ENCODE results near the gene GPRIN3. TPM values are rescaled to one million over a fixed set of nuclear protein-coding genes. Genes with fewer than 3 reads are reported as not detected.
"Not testable (repeated sequence)": the region's sequence is repeated elsewhere in the genome, so short reads cannot be mapped to it uniquely, and the experiment has no call there.

Gene GPRIN3
- total RNA-seq, 1 experiment from 2014 or later: not detected

- no peak for DNase-seq (ENCODE audit: unreplicated experiment)
- ChIA-PET POLR2A (interaction anchor here (1.2 kb wide), 1 partner anchor 16 kb away, joined by 3 read pairs; no protein-coding TSS in a partner anchor), CTCF (no interaction called here)
- no peaks in the 10 kb centered on the region for H3K36me3 Mint-ChIP-seq (ENCODE audit: insufficient read depth, unreplicated experiment)
- no peak overlapping the region for H3K27ac Mint-ChIP-seq (ENCODE audit: low read depth, unreplicated experiment)
- no peaks in the 10 kb centered on the region for H3K9me3 Mint-ChIP-seq (ENCODE audit: unreplicated experiment)
- intact Hi-C loops (cut with micrococcal nuclease): no loop called here
- no peaks in the 10 kb centered on the region for H3K27me3 Mint-ChIP-seq (ENCODE audit: insufficient read depth, unreplicated experiment)
- BruUV-seq (replicated peaks): no TSS peak
- H3K4me1 Mint-ChIP-seq (ENCODE audit: insufficient read depth, unreplicated experiment): peaks cover 17% of the 10 kb centered on the region
- TF ChIP-seq CTCF (IDR thresholded peaks at IDR 0.05; ENCODE audit: unreplicated experiment): no peak
- no peak overlapping the region for H3K4me3 Mint-ChIP-seq (ENCODE audit: unreplicated experiment)
Measured at GRCh38 chr4:89316211-89316610, 8.6 kb upstream of the GPRIN3 start.

- peak; percentile 33 for DNase-seq (ENCODE audit: unreplicated experiment)
- intact Hi-C loops (cut with micrococcal nuclease): no loop called here
- H3K27ac Mint-ChIP-seq (ENCODE audit: low read depth, unreplicated experiment): no peak overlapping the region
- no TSS peak for BruUV-seq (replicated peaks)
- no peaks in the 10 kb centered on the region for H3K27me3 Mint-ChIP-seq (ENCODE audit: insufficient read depth, unreplicated experiment)
- no peaks in the 10 kb centered on the region for H3K9me3 Mint-ChIP-seq (ENCODE audit: unreplicated experiment)
- H3K4me3 Mint-ChIP-seq (ENCODE audit: unreplicated experiment): no peak overlapping the region
- no peaks in the 10 kb centered on the region for H3K36me3 Mint-ChIP-seq (ENCODE audit: insufficient read depth, unreplicated experiment)
- CTCF ChIA-PET: interaction anchor here (0.7 kb wide), 1 partner anchor 54 kb away, joined by 4 read pairs; no protein-coding TSS in a partner anchor
- no peak for TF ChIP-seq CTCF (IDR thresholded peaks at IDR 0.05; ENCODE audit: unreplicated experiment)
- POLR2A ChIA-PET: interaction anchor here (0.7 kb wide), 1 partner anchor 11 kb away, joined by 4 read pairs; no protein-coding TSS in a partner anchor
- peaks cover 17% of the 10 kb centered on the region for H3K4me1 Mint-ChIP-seq (ENCODE audit: insufficient read depth, unreplicated experiment)
Measured at GRCh38 chr4:89314291-89314690, 6.7 kb upstream of the GPRIN3 start.

GRCh38 chr4:89312066-89312465, 4.5 kb upstream of the GPRIN3 start:
- Mint-ChIP-seq H3K36me3 (ENCODE audit: insufficient read depth, unreplicated experiment) (no peaks in the 10 kb centered on the region), H3K4me3 (ENCODE audit: unreplicated experiment) (no peak overlapping the region), H3K27ac (ENCODE audit: low read depth, unreplicated experiment) (no peak overlapping the region), H3K4me1 (ENCODE audit: insufficient read depth, unreplicated experiment) (peaks cover 17% of the 10 kb centered on the region), H3K9me3 (ENCODE audit: unreplicated experiment) (no peaks in the 10 kb centered on the region), H3K27me3 (ENCODE audit: insufficient read depth, unreplicated experiment) (no peaks in the 10 kb centered on the region)
- intact Hi-C loops (cut with micrococcal nuclease): no loop called here
- no peak for TF ChIP-seq CTCF (IDR thresholded peaks at IDR 0.05; ENCODE audit: unreplicated experiment)
- POLR2A ChIA-PET: no interaction called here
- BruUV-seq (replicated peaks): no TSS peak
- DNase-seq (ENCODE audit: unreplicated experiment): peak; percentile 24
- CTCF ChIA-PET: interaction anchor here (1.8 kb wide), 1 partner anchor 86 kb away, joined by 4 read pairs; no protein-coding TSS in a partner anchor

GRCh38 chr4:89311433-89311832, 3.8 kb upstream of the GPRIN3 start:
- BruUV-seq (replicated peaks): no TSS peak
- intact Hi-C loops (cut with micrococcal nuclease): no loop called here
- POLR2A ChIA-PET: interaction anchor here (0.7 kb wide), 1 partner anchor 11 kb away, joined by 3 read pairs; no protein-coding TSS in a partner anchor

GRCh38 chr4:89309154-89309553, 1.6 kb upstream of the GPRIN3 start:
- POLR2A ChIA-PET: interaction anchor here (0.6 kb wide), 1 partner anchor 26 kb away, joined by 4 read pairs; no protein-coding TSS in a partner anchor
- BruUV-seq (replicated peaks); H3K36me3 Mint-ChIP-seq (ENCODE audit: insufficient read depth, unreplicated experiment); H3K9me3 Mint-ChIP-seq (ENCODE audit: unreplicated experiment); intact Hi-C loops (cut with micrococcal nuclease); H3K27me3 Mint-ChIP-seq (ENCODE audit: insufficient read depth, unreplicated experiment); DNase-seq (ENCODE audit: unreplicated experiment); H3K4me3 Mint-ChIP-seq (ENCODE audit: unreplicated experiment); H3K27ac Mint-ChIP-seq (ENCODE audit: low read depth, unreplicated experiment): not testable (repeated sequence)
- CTCF ChIA-PET: interaction anchor here (0.6 kb wide), 1 partner anchor 9 kb away, joined by 3 read pairs; no protein-coding TSS in a partner anchor
- H3K4me1 Mint-ChIP-seq (ENCODE audit: insufficient read depth, unreplicated experiment): peaks cover 10% of the 10 kb centered on the region

More at GRCh38 chr4:89311433-89311832, 3.8 kb upstream of the GPRIN3 start:
- CTCF ChIA-PET: interaction anchor here (1.8 kb wide), 1 partner anchor 85 kb away, joined by 4 read pairs; no protein-coding TSS in a partner anchor
- Mint-ChIP-seq H3K27me3 (ENCODE audit: insufficient read depth, unreplicated experiment) (no peaks in the 10 kb centered on the region), H3K27ac (ENCODE audit: low read depth, unreplicated experiment) (no peak overlapping the region), H3K4me1 (ENCODE audit: insufficient read depth, unreplicated experiment) (peaks cover 10% of the 10 kb centered on the region), H3K9me3 (ENCODE audit: unreplicated experiment) (no peaks in the 10 kb centered on the region), H3K36me3 (ENCODE audit: insufficient read depth, unreplicated experiment) (no peaks in the 10 kb centered on the region), H3K4me3 (ENCODE audit: unreplicated experiment) (no peak overlapping the region)
- DNase-seq (ENCODE audit: unreplicated experiment): no peak
- no peak for TF ChIP-seq CTCF (IDR thresholded peaks at IDR 0.05; ENCODE audit: unreplicated experiment)

All from MCF 10A (cell line).